Endothelial cell (in vitro differentiated cells): ENCODE data around the gene CASQ1. TPM values are rescaled to one million over a fixed set of nuclear protein-coding genes. Genes with fewer than 3 reads are reported as not detected.

ENCODE experiments used
- DNase-seq: peaks from one replicate; pipeline ENCODE4 v3.0.0; 2021; ENCODE audit warnings: low spot score
- H3K27ac Mint-ChIP-seq: one replicate; pipeline ENCODE4 v1.8.0; 2021; ENCODE audit warnings: mixed read lengths, inconsistent platforms; ENCODE audit not compliant: unreplicated experiment
- H3K27me3 Mint-ChIP-seq: one replicate; pipeline ENCODE4 v1.8.0; 2021; ENCODE audit warnings: mild to moderate bottlenecking, moderate library complexity, mixed read lengths, inconsistent platforms; ENCODE audit not compliant: unreplicated experiment
- H3K36me3 Mint-ChIP-seq: one replicate; pipeline ENCODE4 v1.8.0; 2021; ENCODE audit warnings: mild to moderate bottlenecking, low read depth, mixed read lengths, inconsistent platforms; ENCODE audit not compliant: unreplicated experiment
- H3K4me1 Mint-ChIP-seq: one replicate; pipeline ENCODE4 v1.8.0; 2021; ENCODE audit warnings: mild to moderate bottlenecking, mixed read lengths, inconsistent platforms; ENCODE audit not compliant: unreplicated experiment
- H3K4me3 Mint-ChIP-seq: one replicate; pipeline ENCODE4 v1.8.0; 2021; ENCODE audit warnings: mild to moderate bottlenecking, mixed read lengths, inconsistent platforms; ENCODE audit not compliant: unreplicated experiment
- H3K9me3 Mint-ChIP-seq: one replicate; pipeline ENCODE4 v1.8.0; 2021; ENCODE audit warnings: mixed read lengths, inconsistent platforms; ENCODE audit not compliant: unreplicated experiment
- total RNA-seq: library from RNA; stranded (reverse); fragmentation: NEBNext Ultra II Directional; extraction: Animal tissue kit (Norgen Biotek cat#: 25700); gene quantifications from one replicate; pipeline ENCODE4 v1.2.1, GENCODE V29; 2021; ENCODE audit not compliant: unreplicated experiment
- TF ChIP-seq, protein P1 (sequence below): fragments of 200-600 bp; sonication (generic); IDR thresholded peaks from one replicate; pipeline ENCODE4 v1.5.0; 2021; ENCODE audit warnings: antibody characterized with exemption; ENCODE audit not compliant: unreplicated experiment

Gene CASQ1
- total RNA-seq, 1 donor from 2014 or later, result not detected

DNA sequence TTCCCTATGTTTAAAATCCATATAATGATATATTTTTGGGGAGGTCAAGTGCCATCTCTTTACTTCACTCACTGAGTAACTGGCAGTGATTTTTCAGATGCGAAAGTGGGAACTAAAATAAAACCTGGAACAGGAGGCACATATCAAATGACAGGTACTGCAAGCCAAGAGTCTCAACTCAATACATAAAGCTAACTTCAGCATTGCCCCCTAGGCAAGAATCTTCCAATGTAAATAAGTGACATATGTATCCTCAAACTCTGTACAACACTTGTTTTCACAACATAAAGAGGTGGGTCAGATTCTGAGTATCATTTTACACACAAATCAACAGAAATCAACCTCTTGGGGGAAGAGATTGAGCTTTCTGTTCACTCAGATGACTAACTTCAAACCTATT lies 53.8 kb downstream of the CASQ1 start:
- Mint-ChIP-seq H3K4me3 (no peak overlapping the region), H3K36me3 (peaks cover 19% of the 10 kb centered on the region), H3K4me1 (peaks cover 41% of the 10 kb centered on the region), H3K27ac (no peak overlapping the region), H3K27me3 (no peaks in the 10 kb centered on the region), H3K9me3 (no peaks in the 10 kb centered on the region)
- TF ChIP-seq, protein P1, sequence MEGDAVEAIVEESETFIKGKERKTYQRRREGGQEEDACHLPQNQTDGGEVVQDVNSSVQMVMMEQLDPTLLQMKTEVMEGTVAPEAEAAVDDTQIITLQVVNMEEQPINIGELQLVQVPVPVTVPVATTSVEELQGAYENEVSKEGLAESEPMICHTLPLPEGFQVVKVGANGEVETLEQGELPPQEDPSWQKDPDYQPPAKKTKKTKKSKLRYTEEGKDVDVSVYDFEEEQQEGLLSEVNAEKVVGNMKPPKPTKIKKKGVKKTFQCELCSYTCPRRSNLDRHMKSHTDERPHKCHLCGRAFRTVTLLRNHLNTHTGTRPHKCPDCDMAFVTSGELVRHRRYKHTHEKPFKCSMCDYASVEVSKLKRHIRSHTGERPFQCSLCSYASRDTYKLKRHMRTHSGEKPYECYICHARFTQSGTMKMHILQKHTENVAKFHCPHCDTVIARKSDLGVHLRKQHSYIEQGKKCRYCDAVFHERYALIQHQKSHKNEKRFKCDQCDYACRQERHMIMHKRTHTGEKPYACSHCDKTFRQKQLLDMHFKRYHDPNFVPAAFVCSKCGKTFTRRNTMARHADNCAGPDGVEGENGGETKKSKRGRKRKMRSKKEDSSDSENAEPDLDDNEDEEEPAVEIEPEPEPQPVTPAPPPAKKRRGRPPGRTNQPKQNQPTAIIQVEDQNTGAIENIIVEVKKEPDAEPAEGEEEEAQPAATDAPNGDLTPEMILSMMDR, result no peak
- no peak for DNase-seq

DNA sequence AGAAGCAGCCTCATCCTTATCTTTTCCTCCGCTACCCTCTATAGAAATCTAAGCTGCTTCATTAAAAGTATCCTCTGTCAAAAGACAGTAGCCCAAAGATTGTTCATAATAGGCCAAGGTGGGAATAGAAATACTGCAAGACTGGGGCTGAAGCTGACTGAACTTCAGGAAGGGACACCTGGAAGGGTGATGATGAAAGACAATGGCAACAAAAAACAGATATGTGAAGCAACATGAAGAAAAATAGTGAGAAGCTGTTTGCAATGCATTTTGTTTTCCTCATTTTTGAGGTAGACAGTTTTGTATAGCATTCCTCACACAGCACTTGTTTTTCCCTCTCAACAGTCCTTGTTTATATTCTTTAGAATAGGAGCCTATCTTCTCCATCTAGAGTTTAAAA lies 55.1 kb downstream of the CASQ1 start:
- Mint-ChIP-seq H3K36me3 (peaks cover 8% of the 10 kb centered on the region), H3K4me1 (peaks cover 36% of the 10 kb centered on the region), H3K9me3 (no peaks in the 10 kb centered on the region), H3K4me3 (no peak overlapping the region), H3K27ac (no peak overlapping the region), H3K27me3 (no peaks in the 10 kb centered on the region)
- TF ChIP-seq, protein P1, result no peak
- DNase-seq, result no peak

DNA sequence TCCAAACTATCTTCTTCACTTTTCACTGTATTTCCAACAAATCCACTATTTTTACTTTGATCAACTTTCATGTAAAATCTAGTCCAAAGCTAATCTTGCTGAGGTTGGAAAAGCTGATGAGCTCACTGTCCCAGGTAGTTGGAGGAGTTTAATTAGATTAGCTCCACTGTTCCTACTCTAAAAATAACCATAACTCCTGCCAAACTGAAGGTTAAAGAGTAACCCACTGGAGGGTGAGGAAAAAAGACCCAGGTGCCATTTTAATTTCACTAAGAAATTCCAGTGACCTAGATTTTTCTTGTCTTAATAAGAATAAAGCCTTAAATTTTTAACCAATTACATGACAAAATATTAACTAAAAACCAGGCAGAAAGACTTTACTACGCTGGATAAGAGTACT lies 56.7 kb downstream of the CASQ1 start:
- no peak overlapping the region for H3K4me3 Mint-ChIP-seq
- H3K9me3 Mint-ChIP-seq, result no peaks in the 10 kb centered on the region
- H3K27me3 Mint-ChIP-seq, result no peaks in the 10 kb centered on the region
- H3K4me1 Mint-ChIP-seq, result peaks cover 31% of the 10 kb centered on the region
- no peak overlapping the region for H3K27ac Mint-ChIP-seq
- no peaks in the 10 kb centered on the region for H3K36me3 Mint-ChIP-seq
- TF ChIP-seq, protein P1, result no peak
- no peak for DNase-seq

DNA sequence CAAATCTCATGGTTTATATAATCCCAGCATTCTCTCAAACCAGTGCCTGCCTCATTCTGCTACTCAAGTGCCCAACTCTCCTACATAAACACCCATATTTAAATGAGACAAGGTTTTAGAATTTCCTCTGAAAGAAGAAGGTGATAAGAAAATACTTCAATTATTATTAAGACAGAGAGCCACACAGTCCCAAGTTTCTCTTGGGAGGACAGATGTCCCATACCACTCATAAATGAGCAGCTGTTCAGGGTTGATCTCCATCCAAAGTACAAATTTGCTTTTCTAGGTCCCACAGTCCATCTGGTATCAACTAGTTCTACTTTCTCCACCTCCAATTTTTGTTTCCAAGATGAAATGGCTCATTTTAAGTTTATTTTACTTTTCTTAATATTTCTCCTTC lies 60.6 kb downstream of the CASQ1 start:
- Mint-ChIP-seq H3K36me3 (no peaks in the 10 kb centered on the region), H3K27ac (no peak overlapping the region)

More for the DNA sequence above, 60.6 kb downstream of the CASQ1 start:
- DNase-seq, result no peak
- Mint-ChIP-seq H3K9me3 (no peaks in the 10 kb centered on the region), H3K27me3 (no peaks in the 10 kb centered on the region), H3K4me1 (no peaks in the 10 kb centered on the region), H3K4me3 (no peak overlapping the region)
- TF ChIP-seq, protein P1, result no peak

Other genes starting within 250 kb of the CASQ1 start
- 2.2 TPM for gene IGSF9, start 245.0 kb upstream of the CASQ1 start, total RNA-seq
- gene SLAMF9, start 236.3 kb upstream of the CASQ1 start, total RNA-seq, result not detected
- 6.0 TPM for gene PIGM, start 158.6 kb upstream of the CASQ1 start, total RNA-seq
- not detected for gene KCNJ10, start 120.4 kb upstream of the CASQ1 start, total RNA-seq
- 0.05 TPM for gene KCNJ9, start 109.0 kb upstream of the CASQ1 start, total RNA-seq
- 17.2 TPM for gene IGSF8, start 92.0 kb upstream of the CASQ1 start, total RNA-seq
- gene ATP1A2, start 74.8 kb upstream of the CASQ1 start, total RNA-seq, result 0.49 TPM
- not detected for gene ATP1A4, start 39.0 kb upstream of the CASQ1 start, total RNA-seq
- gene PEA15, start 14.8 kb downstream of the CASQ1 start, total RNA-seq, result 593 TPM
- gene DCAF8, start 72.0 kb downstream of the CASQ1 start, total RNA-seq, result 134 TPM
- gene PEX19, start 94.6 kb downstream of the CASQ1 start, total RNA-seq, result 61.7 TPM
- gene COPA, start 152.7 kb downstream of the CASQ1 start, total RNA-seq, result 178 TPM
- 115 TPM for gene NCSTN, start 152.8 kb downstream of the CASQ1 start, total RNA-seq
- gene NHLH1, start 176.5 kb downstream of the CASQ1 start, total RNA-seq, result 1.2 TPM
- gene VANGL2, start 210.0 kb downstream of the CASQ1 start, total RNA-seq, result 79.8 TPM